Esophagus squamous epithelium (tissue), 5 donors: ENCODE results near the gene FAP. TPM values are rescaled to one million over a fixed set of nuclear protein-coding genes. Genes with fewer than 3 reads are reported as not detected.

Experiments used
- DNase-seq: peaks from one replicate; lab custom pipeline; 2025; lab: John Stamatoyannopoulos, UW
- H3K27ac ChIP-seq, 4 donors: fragments of 200-600 bp; sonication (generic); one replicate each; pipeline ENCODE4 v1.5.1; 2016 to 2019; ENCODE audit warnings: mild to moderate bottlenecking in 1 of 4
- H3K27me3 ChIP-seq, 4 donors: fragments of 200-600 bp; sonication (generic); 1 replicate in 3 of 4; 2 replicates in 1 of 4; pipeline versions ENCODE4 v1.5.1 to v1.6.0; 2017 to 2021; ENCODE audit warnings: antibody characterized with exemption in 1 of 4
- H3K36me3 ChIP-seq, 3 donors: fragments of 200-600 bp; sonication (generic); one replicate each; pipeline ENCODE4 v1.5.1; 2016 to 2019
- H3K4me1 ChIP-seq, 3 donors: fragments of 200-600 bp; sonication (generic); one replicate each; pipeline ENCODE4 v1.5.1; 2017 to 2019
- H3K4me3 ChIP-seq, 4 donors: fragments of 200-600 bp; sonication (generic); 1 replicate in 3 of 4; 2 replicates in 1 of 4; pipeline ENCODE4 v1.5.1; 2016 to 2019; ENCODE audit warnings: mild to moderate bottlenecking in 2 of 4, moderate library complexity in 1 of 4
- H3K9me3 ChIP-seq, 3 donors: fragments of 200-600 bp; sonication (generic); one replicate each; pipeline ENCODE4 v1.5.1; 2016 to 2019
- POLR2A ChIP-seq, 4 donors: fragments of 450-650 bp; IDR thresholded peaks; one replicate each; pipeline ENCODE4 v1.6.1; 2017; ENCODE audit warnings: antibody characterized with exemption in 4 of 4, mild to moderate bottlenecking in 4 of 4, moderate library complexity in 3 of 4
- WGBS, 2 donors: methylation state at CpG; one replicate each; pipeline ENCODE4 v1.1.5; 2018; 5-methylcytosine and 5-hydroxymethylcytosine counted together
- intact Hi-C: fragments of 100-400 bp; cut with DNase I; formaldehyde crosslinking; loops from one replicate; pipeline ENCODE4 v1.15.0; 2022
- total RNA-seq, 4 donors: library from RNA; depleted of rRNA; stranded (reverse); fragments of >200 nt; gene quantifications; one replicate each; pipeline ENCODE4 v1.1.0, GENCODE V29; 2016
- TF ChIP-seq, protein P1 (sequence below), 6 experiments: fragments of 450-650 bp in 4 of 6; fragments of 200-600 bp in 2 of 6; sonication (generic) in 2 of 6; IDR thresholded peaks; one replicate each; pipeline ENCODE4 v1.5.1; 2016 to 2019; ENCODE audit warnings: antibody characterized with exemption in 6 of 6, mild to moderate bottlenecking in 4 of 6, moderate library complexity in 4 of 6
- donor health status: DM: yes; HTN: yes; CAD: no.

FAP gene, protein sequence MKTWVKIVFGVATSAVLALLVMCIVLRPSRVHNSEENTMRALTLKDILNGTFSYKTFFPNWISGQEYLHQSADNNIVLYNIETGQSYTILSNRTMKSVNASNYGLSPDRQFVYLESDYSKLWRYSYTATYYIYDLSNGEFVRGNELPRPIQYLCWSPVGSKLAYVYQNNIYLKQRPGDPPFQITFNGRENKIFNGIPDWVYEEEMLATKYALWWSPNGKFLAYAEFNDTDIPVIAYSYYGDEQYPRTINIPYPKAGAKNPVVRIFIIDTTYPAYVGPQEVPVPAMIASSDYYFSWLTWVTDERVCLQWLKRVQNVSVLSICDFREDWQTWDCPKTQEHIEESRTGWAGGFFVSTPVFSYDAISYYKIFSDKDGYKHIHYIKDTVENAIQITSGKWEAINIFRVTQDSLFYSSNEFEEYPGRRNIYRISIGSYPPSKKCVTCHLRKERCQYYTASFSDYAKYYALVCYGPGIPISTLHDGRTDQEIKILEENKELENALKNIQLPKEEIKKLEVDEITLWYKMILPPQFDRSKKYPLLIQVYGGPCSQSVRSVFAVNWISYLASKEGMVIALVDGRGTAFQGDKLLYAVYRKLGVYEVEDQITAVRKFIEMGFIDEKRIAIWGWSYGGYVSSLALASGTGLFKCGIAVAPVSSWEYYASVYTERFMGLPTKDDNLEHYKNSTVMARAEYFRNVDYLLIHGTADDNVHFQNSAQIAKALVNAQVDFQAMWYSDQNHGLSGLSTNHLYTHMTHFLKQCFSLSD
- 1 to 10 TPM in 3 of 4 donors, under 1 TPM in 1; 0.91 to 6.5 (median 2.1) TPM for total RNA-seq

DNA sequence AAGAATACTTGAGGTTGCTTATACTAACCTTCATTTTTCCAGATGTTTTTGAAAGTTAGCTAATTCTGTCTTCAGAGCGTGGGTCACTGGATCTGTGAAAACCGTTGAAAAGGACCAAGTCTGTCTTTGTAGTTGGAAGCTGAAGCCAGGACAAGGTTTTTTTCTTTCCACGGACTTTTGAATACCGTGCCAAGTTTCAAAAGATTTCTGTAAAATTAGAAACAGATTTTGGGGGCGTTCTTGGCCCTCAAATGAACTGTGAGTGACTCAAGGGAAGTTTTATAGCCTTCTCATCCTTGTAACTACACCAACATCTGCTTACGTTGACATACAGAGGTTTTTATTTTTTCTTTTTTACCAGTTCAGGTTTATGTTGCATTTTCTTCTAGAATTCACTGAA is at the start of gene FAP:
Gene FAP, minus strand, starts transcription at position 152 of the 400 bp plus-strand sequence. Its CDS starts 118 bp downstream, at position 34.
- peak within 1 kb of the TSS in 3 of 4 donors; percentile 18 to 47 (median 26) for H3K4me3 ChIP-seq
- peak within 1 kb of the TSS; percentile 12 to 71 (median 44) for H3K27ac ChIP-seq
- intact Hi-C loops: no loop called here
- WGBS, 2 donors: 51 to 58% methylated on average over 6 of the region's 6 CpGs
- no peaks in the 10 kb centered on the region for H3K9me3 ChIP-seq
- H3K36me3 ChIP-seq: no peaks in the 10 kb centered on the region
- H3K27me3 ChIP-seq: no peaks in the 10 kb centered on the region
- TF ChIP-seq, protein P1, sequence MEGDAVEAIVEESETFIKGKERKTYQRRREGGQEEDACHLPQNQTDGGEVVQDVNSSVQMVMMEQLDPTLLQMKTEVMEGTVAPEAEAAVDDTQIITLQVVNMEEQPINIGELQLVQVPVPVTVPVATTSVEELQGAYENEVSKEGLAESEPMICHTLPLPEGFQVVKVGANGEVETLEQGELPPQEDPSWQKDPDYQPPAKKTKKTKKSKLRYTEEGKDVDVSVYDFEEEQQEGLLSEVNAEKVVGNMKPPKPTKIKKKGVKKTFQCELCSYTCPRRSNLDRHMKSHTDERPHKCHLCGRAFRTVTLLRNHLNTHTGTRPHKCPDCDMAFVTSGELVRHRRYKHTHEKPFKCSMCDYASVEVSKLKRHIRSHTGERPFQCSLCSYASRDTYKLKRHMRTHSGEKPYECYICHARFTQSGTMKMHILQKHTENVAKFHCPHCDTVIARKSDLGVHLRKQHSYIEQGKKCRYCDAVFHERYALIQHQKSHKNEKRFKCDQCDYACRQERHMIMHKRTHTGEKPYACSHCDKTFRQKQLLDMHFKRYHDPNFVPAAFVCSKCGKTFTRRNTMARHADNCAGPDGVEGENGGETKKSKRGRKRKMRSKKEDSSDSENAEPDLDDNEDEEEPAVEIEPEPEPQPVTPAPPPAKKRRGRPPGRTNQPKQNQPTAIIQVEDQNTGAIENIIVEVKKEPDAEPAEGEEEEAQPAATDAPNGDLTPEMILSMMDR (IDR thresholded peaks at IDR 0.05): no peak
- no peak for TF ChIP-seq POLR2A (IDR thresholded peaks at IDR 0.05)
- DNase-seq: no peak
- H3K4me1 ChIP-seq: peaks cover 3 to 20% (median 10%) of the 10 kb centered on the region in 3 donors

DNA sequence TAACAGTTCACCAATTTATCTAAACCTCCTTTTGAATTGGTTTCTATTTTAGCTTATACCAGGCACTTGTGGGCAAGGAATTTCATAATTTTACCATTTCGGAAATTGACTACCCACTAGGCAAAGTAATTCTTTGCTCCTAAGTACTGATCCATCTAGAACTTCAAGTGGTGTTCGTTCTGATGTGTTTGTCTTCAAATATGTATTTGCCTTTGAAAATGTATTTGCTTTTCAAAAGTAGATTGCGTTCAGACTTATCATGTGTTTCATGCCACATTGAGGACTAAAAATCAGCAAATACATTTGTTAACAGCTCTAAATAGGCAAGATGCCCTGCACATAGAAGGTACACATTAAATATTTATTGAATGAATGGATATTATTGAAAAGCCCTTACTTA is 48.5 kb upstream of the FAP start:
- 81 to 95% methylated on average over 3 of the region's 3 CpGs for WGBS, 2 donors

GRCh38 chr2:162282765-162283425 is 39.6 kb upstream of the FAP start:
- Histone ChIP-seq H3K9me3 (no peaks in the 10 kb centered on the region), H3K36me3 (peaks cover 0 to 88% (median 0%) of the 10 kb centered on the region in 3 donors), H3K4me1 (no peaks in the 10 kb centered on the region), H3K4me3 (no peak overlapping the region), H3K27ac (no peak overlapping the region), H3K27me3 (no peaks in the 10 kb centered on the region)
- intact Hi-C loops: no loop called here
- no peak for DNase-seq
- TF ChIP-seq, protein P1 (IDR thresholded peaks at IDR 0.05): no peak
- no peak for TF ChIP-seq POLR2A (IDR thresholded peaks at IDR 0.05)
- WGBS, 2 donors: 56 to 63% methylated on average over 4 of the region's 4 CpGs

More for the DNA sequence above, 48.5 kb upstream of the FAP start:
- Histone ChIP-seq H3K4me1 (no peaks in the 10 kb centered on the region), H3K36me3 (peaks cover 0 to 19% (median 4%) of the 10 kb centered on the region in 3 donors), H3K9me3 (no peaks in the 10 kb centered on the region), H3K27me3 (no peaks in the 10 kb centered on the region), H3K27ac (no peak overlapping the region), H3K4me3 (no peak overlapping the region)
- no peak for TF ChIP-seq POLR2A (IDR thresholded peaks at IDR 0.05)
- TF ChIP-seq, protein P1 (IDR thresholded peaks at IDR 0.05): no peak
- intact Hi-C loops: no loop called here
- DNase-seq: no peak

- Histone ChIP-seq H3K4me3 (no peak overlapping the region), H3K27ac (no peak overlapping the region), H3K4me1 (no peaks in the 10 kb centered on the region), H3K9me3 (no peaks in the 10 kb centered on the region), H3K27me3 (no peaks in the 10 kb centered on the region), H3K36me3 (peaks cover 0 to 87% (median 0%) of the 10 kb centered on the region in 3 donors)
- no peak for TF ChIP-seq POLR2A (IDR thresholded peaks at IDR 0.05)
- TF ChIP-seq, protein P1 (IDR thresholded peaks at IDR 0.05): no peak
- intact Hi-C loops: no loop called here
- 91 to 97% methylated on average over 1 of the region's 1 CpG for WGBS, 2 donors
- DNase-seq: no peak
These were observed 37.4 kb upstream of the FAP start for GRCh38 chr2:162280654-162281053.
